Measurements from ENCODE around the gene PLPPR2. TPM values are rescaled to one million over a fixed set of nuclear protein-coding genes. Genes with fewer than 3 reads are reported as not detected.

Gene PLPPR2
- polyA plus RNA-seq, 1 donor from 2014 or later = 44.1 TPM

GRCh38 chr19:11322269-11323024 lies 32.8 kb upstream of the PLPPR2 start:
- H2AFZ ChIP-seq (ENCODE audit: low read depth, low read length) = no peak overlapping the region
- TF ChIP-seq EZH2 (IDR thresholded peaks at IDR 0.05; ENCODE audit: borderline replicate concordance, insufficient read depth, low read length, poor library complexity, severe bottlenecking) (no peak), TAF1 (IDR thresholded peaks at IDR 0.05; ENCODE audit: low read depth) (no peak), POLR2AphosphoS5 (IDR thresholded peaks at IDR 0.05) (no peak), SMC3 (conservative IDR thresholded peaks at IDR 0.05; ENCODE audit: poor library complexity) (no peak)
- H3K4me2 ChIP-seq (ENCODE audit: low read length) = no peak overlapping the region
- no peaks in the 10 kb centered on the region for H4K20me1 ChIP-seq (ENCODE audit: insufficient read depth)
- H3K27ac ChIP-seq (ENCODE audit: low read length) = no peak overlapping the region
- no peaks in the 10 kb centered on the region for H3F3A ChIP-seq (ENCODE audit: insufficient read depth, low read length, poor library complexity, severe bottlenecking)
- no peaks in the 10 kb centered on the region for H3K36me3 ChIP-seq (ENCODE audit: insufficient read depth, low read length)
- H3K9me3 ChIP-seq (ENCODE audit: low read length) = no peaks in the 10 kb centered on the region
- H3K79me2 ChIP-seq (replicated peaks; ENCODE audit: insufficient read depth, low read length) = no peaks in the 10 kb centered on the region
- H3K9me2 ChIP-seq (ENCODE audit: insufficient read depth, low read length) = no peaks in the 10 kb centered on the region
- H3K9ac ChIP-seq (ENCODE audit: low read length) = no peak overlapping the region
- H3K27me3 ChIP-seq (ENCODE audit: insufficient read depth, low read depth, low read length) = no peaks in the 10 kb centered on the region
- no peak overlapping the region for H3K4me3 ChIP-seq (ENCODE audit: low read length)

DNA sequence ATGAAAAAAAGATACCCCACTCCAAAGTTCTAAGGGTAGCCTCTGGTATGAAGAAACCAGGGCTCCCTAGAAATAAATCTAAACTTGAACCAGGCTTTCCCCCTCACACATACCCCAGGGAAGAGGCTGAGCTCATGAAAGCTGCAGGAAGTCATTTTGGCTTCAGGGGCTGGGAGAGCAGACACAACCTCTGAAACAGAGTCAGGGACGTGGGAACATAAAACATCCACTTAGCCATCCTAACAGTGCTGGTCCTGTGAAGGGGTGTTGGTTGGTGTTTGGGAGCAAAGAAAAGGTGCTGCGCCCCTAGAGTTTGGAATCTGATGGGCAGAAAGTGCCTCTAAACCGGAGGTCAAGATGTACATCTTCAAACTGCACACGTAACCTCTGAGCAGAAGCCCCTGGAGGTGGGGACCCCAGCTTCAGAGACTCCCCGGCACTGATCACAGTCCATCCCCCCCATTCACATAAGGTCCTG lies 31.6 kb upstream of the PLPPR2 start:
- H3K9ac ChIP-seq (ENCODE audit: low read length) = no peak overlapping the region
- no peak overlapping the region for H3K27ac ChIP-seq (ENCODE audit: low read length)
- H3K4me3 ChIP-seq (ENCODE audit: low read length) = no peak overlapping the region

More for the DNA sequence above, 31.6 kb upstream of the PLPPR2 start:
- Histone ChIP-seq H3K9me3 (ENCODE audit: low read length) (no peaks in the 10 kb centered on the region), H3K9me2 (ENCODE audit: insufficient read depth, low read length) (no peaks in the 10 kb centered on the region), H2AFZ (ENCODE audit: low read depth, low read length) (no peak overlapping the region), H3K4me2 (ENCODE audit: low read length) (no peak overlapping the region), H3K36me3 (ENCODE audit: insufficient read depth, low read length) (no peaks in the 10 kb centered on the region), H3K79me2 (replicated peaks; ENCODE audit: insufficient read depth, low read length) (no peaks in the 10 kb centered on the region), H3F3A (ENCODE audit: insufficient read depth, low read length, poor library complexity, severe bottlenecking) (no peaks in the 10 kb centered on the region), H3K27me3 (ENCODE audit: insufficient read depth, low read depth, low read length) (no peaks in the 10 kb centered on the region), H4K20me1 (ENCODE audit: insufficient read depth) (no peaks in the 10 kb centered on the region)
- TF ChIP-seq POLR2AphosphoS5 (IDR thresholded peaks at IDR 0.05) = no peak
- TF ChIP-seq EP300 (conservative IDR thresholded peaks at IDR 0.05; ENCODE audit: poor library complexity, severe bottlenecking) = no peak
- TF ChIP-seq, protein P1, sequence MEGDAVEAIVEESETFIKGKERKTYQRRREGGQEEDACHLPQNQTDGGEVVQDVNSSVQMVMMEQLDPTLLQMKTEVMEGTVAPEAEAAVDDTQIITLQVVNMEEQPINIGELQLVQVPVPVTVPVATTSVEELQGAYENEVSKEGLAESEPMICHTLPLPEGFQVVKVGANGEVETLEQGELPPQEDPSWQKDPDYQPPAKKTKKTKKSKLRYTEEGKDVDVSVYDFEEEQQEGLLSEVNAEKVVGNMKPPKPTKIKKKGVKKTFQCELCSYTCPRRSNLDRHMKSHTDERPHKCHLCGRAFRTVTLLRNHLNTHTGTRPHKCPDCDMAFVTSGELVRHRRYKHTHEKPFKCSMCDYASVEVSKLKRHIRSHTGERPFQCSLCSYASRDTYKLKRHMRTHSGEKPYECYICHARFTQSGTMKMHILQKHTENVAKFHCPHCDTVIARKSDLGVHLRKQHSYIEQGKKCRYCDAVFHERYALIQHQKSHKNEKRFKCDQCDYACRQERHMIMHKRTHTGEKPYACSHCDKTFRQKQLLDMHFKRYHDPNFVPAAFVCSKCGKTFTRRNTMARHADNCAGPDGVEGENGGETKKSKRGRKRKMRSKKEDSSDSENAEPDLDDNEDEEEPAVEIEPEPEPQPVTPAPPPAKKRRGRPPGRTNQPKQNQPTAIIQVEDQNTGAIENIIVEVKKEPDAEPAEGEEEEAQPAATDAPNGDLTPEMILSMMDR (IDR thresholded peaks at IDR 0.05; ENCODE audit: poor library complexity, severe bottlenecking) = no peak
- no peak for TF ChIP-seq TAF1 (IDR thresholded peaks at IDR 0.05; ENCODE audit: low read depth)
- no peak for TF ChIP-seq EZH2 (IDR thresholded peaks at IDR 0.05; ENCODE audit: borderline replicate concordance, insufficient read depth, low read length, poor library complexity, severe bottlenecking)
- TF ChIP-seq MXI1 (conservative IDR thresholded peaks at IDR 0.05; ENCODE audit: poor library complexity, severe bottlenecking) = no peak
- no peak for TF ChIP-seq SMC3 (conservative IDR thresholded peaks at IDR 0.05; ENCODE audit: poor library complexity)
- no peak for TF ChIP-seq RAD21 (conservative IDR thresholded peaks at IDR 0.05)
- no peak for TF ChIP-seq REST (IDR thresholded peaks at IDR 0.05; ENCODE audit: borderline replicate concordance)
